CMK (cell line): ENCODE results near the gene SLC27A4.

Source experiments
- DNase-seq: peaks from one replicate; pipeline ENCODE4 v3.0.0-alpha.2; 2010; ENCODE audit warnings: low read depth

Gene SLC27A4

GRCh38 chr9:128391956-128392301 lies 51.6 kb downstream of the SLC27A4 start:
- DNase-seq: no peak

- DNase-seq: no peak
These were observed 52.2 kb downstream of the SLC27A4 start for GRCh38 chr9:128392302-128393144.

DNA sequence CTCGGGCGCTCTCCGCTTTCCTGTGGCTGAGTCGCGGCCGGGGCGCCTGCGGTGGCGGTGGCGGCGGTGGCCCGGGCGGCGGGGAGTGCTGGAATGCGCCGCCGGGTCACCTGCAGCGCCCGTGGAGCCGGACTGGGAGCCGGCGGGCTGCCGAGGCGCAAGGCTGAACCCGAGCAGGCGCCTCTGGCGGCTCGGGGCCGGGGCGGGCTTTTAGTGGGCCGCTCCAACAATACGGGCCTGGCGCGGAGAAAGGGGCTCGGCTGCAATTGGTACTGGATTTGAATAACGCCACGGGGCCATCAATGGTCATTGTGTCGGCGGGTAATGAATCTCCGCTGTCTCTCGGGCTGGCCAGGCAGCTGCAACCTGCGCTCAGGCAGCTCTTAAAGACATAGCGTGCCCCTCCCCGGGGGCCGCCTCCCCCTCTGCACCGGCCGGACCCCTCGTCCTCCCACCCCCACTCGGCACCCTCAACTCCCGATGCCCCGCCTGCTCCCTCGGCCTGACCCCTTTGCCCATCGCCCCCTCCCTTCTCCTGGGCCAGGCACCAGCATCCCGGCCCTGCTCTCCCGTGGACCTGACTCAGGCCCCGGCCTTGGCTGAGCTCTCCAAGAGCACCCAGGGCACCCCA lies 52.9 kb downstream of the SLC27A4 start:
- DNase-seq: no peak

- DNase-seq: no peak
These were observed 53.6 kb downstream of the SLC27A4 start for GRCh38 chr9:128393970-128394369.

DNA sequence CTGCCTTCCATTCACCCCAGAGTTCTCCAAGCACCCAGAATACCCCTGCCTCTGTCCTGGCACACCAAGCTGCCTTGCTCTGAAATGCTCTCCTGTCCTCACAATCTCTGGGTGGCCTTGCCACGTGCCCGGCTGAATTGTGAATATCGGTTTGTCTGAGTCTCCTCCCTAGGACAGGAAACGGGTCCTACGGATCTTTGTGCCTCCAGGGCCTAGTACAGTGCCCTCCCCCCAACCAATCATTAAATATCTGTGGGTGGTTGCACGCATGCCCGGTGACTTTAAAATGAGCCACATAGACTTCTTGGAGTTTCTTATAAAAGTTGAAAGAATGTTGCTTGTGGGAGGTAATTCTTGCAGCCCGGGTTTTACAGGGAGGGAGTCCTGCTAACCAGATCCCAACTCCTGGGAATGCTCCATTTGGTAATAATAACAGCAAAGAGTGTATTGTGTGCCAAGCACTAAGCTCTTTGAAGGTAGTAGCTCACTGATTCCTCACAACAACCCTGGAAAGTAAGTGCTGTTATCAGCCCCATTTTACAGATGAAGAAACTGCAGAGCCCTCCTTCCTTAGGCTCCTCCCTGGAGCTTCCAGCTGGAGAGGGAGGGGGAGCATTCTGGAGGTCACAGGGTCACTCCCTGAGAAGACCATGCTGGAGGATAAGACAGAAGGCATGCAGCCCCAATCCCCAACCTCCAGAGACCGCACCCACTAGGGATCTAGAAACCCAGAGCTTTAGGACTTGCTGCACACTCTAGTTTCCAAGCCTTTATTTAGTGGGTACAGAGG lies 54.2 kb downstream of the SLC27A4 start:
- DNase-seq: no peak

DNA sequence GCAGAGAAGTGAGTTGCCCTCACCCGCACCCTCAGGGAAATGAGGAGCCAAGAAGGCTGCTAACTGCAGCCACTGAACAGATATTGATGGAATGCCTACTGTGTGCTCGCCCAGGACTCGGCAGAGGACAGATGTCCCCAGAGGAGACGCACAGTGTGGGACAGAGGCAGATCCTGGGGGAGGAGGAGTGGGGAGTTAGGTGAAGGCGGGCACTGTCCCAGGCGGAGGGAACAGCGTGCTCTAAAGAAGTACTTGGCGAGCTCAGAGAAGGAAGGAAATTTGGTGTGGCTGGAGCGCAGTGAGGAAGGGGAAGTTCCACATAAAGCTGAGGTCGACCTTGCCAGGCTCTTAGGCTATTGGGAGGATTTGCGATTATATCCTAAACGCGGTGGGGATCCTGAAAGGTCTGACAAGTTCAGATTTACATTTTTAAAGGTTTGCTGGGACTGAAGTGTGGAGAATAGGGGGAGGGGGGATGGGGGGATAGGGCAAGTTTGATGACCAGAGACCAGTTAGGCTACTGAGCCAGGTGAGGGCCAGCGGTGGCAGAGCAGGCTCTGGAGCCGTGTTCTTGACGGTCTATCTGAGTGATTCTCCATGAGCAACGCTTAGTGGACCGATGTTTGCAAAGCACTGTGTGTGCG lies 56.8 kb downstream of the SLC27A4 start:
- DNase-seq: peak; percentile 27

GRCh38 chr9:128397831-128398230 lies 57.5 kb downstream of the SLC27A4 start:
- DNase-seq: no peak

- no peak for DNase-seq
These were observed 59.5 kb downstream of the SLC27A4 start for GRCh38 chr9:128399861-128400260.

- no peak for DNase-seq
These were observed 64.2 kb downstream of the SLC27A4 start for GRCh38 chr9:128404560-128404959.

DNA sequence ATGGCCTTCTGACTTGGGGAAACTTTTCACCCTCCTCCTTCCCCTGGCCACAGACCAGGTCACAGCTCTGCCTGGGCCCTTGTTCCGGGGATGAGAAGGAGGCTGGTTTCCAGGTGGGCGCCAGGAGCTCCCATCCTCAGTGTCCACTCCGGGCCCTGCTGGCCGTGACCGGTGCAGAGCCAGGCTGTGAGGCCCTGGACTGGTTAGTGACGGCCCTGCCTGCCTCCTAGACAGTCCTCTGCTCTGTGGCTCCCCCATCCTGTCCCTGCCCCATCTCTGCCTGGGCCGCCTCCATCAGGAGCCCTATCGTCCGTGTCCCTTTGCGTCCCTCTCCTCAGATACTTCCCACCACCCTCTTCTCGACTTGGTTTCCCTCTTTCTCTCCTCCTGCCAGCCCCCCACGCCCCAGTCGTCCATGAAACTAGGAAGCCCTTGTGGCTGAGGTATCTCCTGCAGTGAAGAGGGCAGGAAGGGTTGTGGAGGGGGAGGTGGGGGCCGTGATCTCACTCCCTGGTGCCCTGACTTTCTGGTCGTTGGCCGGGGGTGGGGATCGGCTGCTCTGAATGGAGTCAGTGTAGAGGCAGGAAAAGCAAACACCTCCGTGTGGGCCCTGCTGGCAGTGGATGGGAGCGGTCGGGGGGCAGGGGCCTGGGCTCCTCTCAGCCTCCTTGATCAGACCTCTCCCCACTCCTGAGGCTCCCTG lies 64.9 kb downstream of the SLC27A4 start:
- DNase-seq: no peak

GRCh38 chr9:128405780-128406171 lies 65.4 kb downstream of the SLC27A4 start:
- no peak for DNase-seq

DNA sequence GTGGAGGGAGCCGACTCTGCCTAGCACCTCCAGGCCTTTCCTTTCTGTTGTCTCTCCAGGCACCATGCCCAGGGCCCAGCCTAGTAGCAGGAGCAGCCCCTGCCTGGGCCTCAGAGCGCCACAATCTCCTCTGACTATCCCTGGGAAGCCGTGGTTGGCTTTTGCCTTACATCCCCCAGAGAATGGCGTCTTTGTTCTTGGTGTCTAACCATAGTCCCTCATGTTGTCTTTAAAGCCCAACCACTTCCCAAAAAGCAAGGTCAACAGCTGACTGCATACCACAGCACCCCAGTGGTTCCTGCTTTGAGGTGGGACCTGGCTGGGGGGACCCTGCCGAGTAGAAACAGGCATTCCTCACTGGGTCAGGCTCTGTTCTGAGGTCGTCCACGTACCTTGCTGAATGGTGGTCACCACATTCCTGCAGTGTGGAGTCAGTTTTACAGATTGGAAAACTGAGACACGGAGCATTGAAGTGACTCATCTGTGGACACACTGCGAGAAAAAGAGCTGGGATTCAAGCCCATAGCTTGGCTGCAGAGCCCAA lies 66.6 kb downstream of the SLC27A4 start:
- no peak for DNase-seq

- no peak for DNase-seq
These were observed 68.7 kb downstream of the SLC27A4 start for GRCh38 chr9:128408963-128409431.

GRCh38 chr9:128409450-128409849 lies 69.1 kb downstream of the SLC27A4 start:
- DNase-seq: no peak

DNA sequence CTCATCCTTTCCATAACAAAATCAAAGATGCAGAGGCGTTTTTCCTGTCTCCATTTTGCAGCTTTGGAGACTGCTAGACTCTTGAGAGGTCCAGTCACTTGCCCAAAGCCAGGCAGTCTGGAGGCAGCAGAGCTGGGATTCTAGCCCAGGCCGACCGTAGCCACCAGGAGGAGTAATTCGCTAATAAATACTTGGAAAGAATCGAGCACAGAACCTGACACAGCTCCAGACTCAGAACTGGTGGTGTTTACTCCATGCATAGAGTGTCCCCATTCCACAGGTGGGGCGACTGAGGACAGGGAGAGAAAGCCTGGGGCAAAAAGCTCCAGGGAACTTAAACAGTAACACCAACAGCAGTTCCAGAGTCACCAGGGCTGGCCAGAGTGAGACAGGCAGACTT lies 69.7 kb downstream of the SLC27A4 start:
- no peak for DNase-seq
